BJ (cell line): Measurements from ENCODE around the gene OR2M5. TPM values are rescaled to one million over a fixed set of nuclear protein-coding genes. Genes with fewer than 3 reads are reported as not detected.

ENCODE experiments used
- CTCF ChIA-PET: fragments of 350-600 bp; formaldehyde crosslinking; extraction: SDS; loops from one replicate; lab custom pipeline; 2021; ENCODE audit warnings: antibody characterized with exemption, inconsistent platforms; lab: Yijun Ruan, JAX
- POLR2A ChIA-PET: fragments of 300-600 bp; sonication (Branson Sonifier 250); formaldehyde crosslinking; extraction: SDS; loops from one replicate; lab custom pipeline; 2021; ENCODE audit warnings: antibody characterized with exemption; lab: Charles Lee
- DNase-seq: peaks from one replicate; pipeline ENCODE4 v3.0.0-alpha.2; 2011; ENCODE audit warnings: low read depth
- H3K27me3 ChIP-seq: 2 replicates; pipeline ENCODE4 v1.6.0; 2011; ENCODE audit warnings: low read length; ENCODE audit not compliant: control insufficient read depth, insufficient read depth
- H3K36me3 ChIP-seq: 2 replicates; pipeline ENCODE4 v1.5.1; 2011; ENCODE audit warnings: low read length; ENCODE audit not compliant: control insufficient read depth, insufficient read depth
- H3K4me3 ChIP-seq: 2 replicates; pipeline ENCODE4 v1.5.1; 2011; ENCODE audit warnings: low read depth, mild to moderate bottlenecking, control low read depth, low read length
- CTCF ChIP-seq: IDR thresholded peaks from 2 replicates; pipeline ENCODE4 v1.5.1; 2011; ENCODE audit warnings: low read depth, mild to moderate bottlenecking, control low read depth, inconsistent platforms, low read length, moderate library complexity; ENCODE audit not compliant: insufficient read depth
- polyA plus RNA-seq: library from polyadenylated mRNA; depleted of rRNA; stranded (reverse); fragments of >200 nt; gene quantifications from 2 replicates; pipeline ENCODE4 v1.2.3, GENCODE V29; 2011

Gene OR2M5
- polyA plus RNA-seq, 1 experiment, result not detected

- TF ChIP-seq CTCF, result no peak
- ChIA-PET CTCF (no interaction called here), POLR2A (no interaction called here)
- no peak overlapping the region for H3K4me3 ChIP-seq
- H3K27me3 ChIP-seq, result no peaks in the 10 kb centered on the region
- DNase-seq, result no peak
- H3K36me3 ChIP-seq, result no peaks in the 10 kb centered on the region
Observed at GRCh38 chr1:248127653-248128052, 17.3 kb upstream of the OR2M5 start.

- H3K36me3 ChIP-seq, result no peaks in the 10 kb centered on the region
- no peak for DNase-seq
- H3K4me3 ChIP-seq, result no peak overlapping the region
- no peaks in the 10 kb centered on the region for H3K27me3 ChIP-seq
- TF ChIP-seq CTCF, result no peak
- POLR2A ChIA-PET, result no interaction called here
- CTCF ChIA-PET, result interaction anchor here (0.6 kb wide), 1 partner anchor 786 kb away, joined by 3 read pairs; no protein-coding TSS in a partner anchor
Observed at GRCh38 chr1:248136811-248137210, 8.1 kb upstream of the OR2M5 start.

- TF ChIP-seq CTCF, result no peak
- ChIA-PET CTCF (no interaction called here), POLR2A (no interaction called here)
Observed at GRCh38 chr1:248140846-248141245, 4.1 kb upstream of the OR2M5 start.

GRCh38 chr1:248143311-248143710 is 1.6 kb upstream of the OR2M5 start:
- ChIA-PET POLR2A (no interaction called here), CTCF (no interaction called here)
- no peaks in the 10 kb centered on the region for H3K36me3 ChIP-seq
- TF ChIP-seq CTCF, result no peak
- no peak overlapping the region for H3K4me3 ChIP-seq
- no peaks in the 10 kb centered on the region for H3K27me3 ChIP-seq
- DNase-seq, result no peak

More at GRCh38 chr1:248140846-248141245, 4.1 kb upstream of the OR2M5 start:
- DNase-seq, result no peak
- no peaks in the 10 kb centered on the region for H3K27me3 ChIP-seq
- H3K36me3 ChIP-seq, result no peaks in the 10 kb centered on the region
- H3K4me3 ChIP-seq, result no peak overlapping the region

- H3K27me3 ChIP-seq, result no peaks in the 10 kb centered on the region
- no peak for TF ChIP-seq CTCF
- ChIA-PET POLR2A (no interaction called here), CTCF (no interaction called here)
- no peaks in the 10 kb centered on the region for H3K36me3 ChIP-seq
- H3K4me3 ChIP-seq, result no peak overlapping the region
- no peak for DNase-seq
Observed at GRCh38 chr1:248152056-248152827, 7.3 kb downstream of the OR2M5 start.
